HAP-1 (cell line): ENCODE results near the gene MRPL30.
"Not testable (repeated sequence)": the region's sequence is repeated elsewhere in the genome, so short reads cannot be mapped to it uniquely, and the experiment has no call there.

Experiments used
- DNase-seq, 2 experiments: peaks; one replicate each; pipeline ENCODE4 v3.0.0-alpha.2; 2016 to 2020; ENCODE audit warnings: low spot score in 2 of 2
- H3K27me3 ChIP-seq: fragments of 250-450 bp; sonication (Bioruptor Pico); 2 replicates; pipeline ENCODE4 v1.5.1; 2020; ENCODE audit warnings: low read depth, mild to moderate bottlenecking, moderate library complexity
- H3K36me3 ChIP-seq: fragments of 250-450 bp; sonication (Bioruptor Pico); replicated peaks from 2 replicates; pipeline ENCODE4 v1.5.1; 2020; ENCODE audit warnings: mild to moderate bottlenecking
- H3K4me1 ChIP-seq: fragments of 250-450 bp; sonication (Bioruptor Pico); 2 replicates; pipeline ENCODE4 v1.5.1; 2020; ENCODE audit warnings: mild to moderate bottlenecking
- H3K4me3 ChIP-seq: fragments of 250-450 bp; sonication (Bioruptor Pico); 2 replicates; pipeline ENCODE4 v1.5.1; 2020; ENCODE audit warnings: mild to moderate bottlenecking, moderate library complexity
- H3K9me3 ChIP-seq: fragments of 250-450 bp; sonication (Bioruptor Pico); 2 replicates; pipeline ENCODE4 v1.5.1; 2020; ENCODE audit warnings: mild to moderate bottlenecking, moderate library complexity
- in situ Hi-C: fragments of 300-500 bp; cut with MboI; formaldehyde crosslinking; loops from 3 replicates; pipeline ENCODE4 v1.14.3; 2020; ENCODE audit warnings: low sequenced_read_pairs, inconsistent platforms, mixed read lengths

Gene MRPL30

GRCh38 chr2:99200076-99200800 is 19.3 kb downstream of the MRPL30 start:
- Histone ChIP-seq H3K9me3 (no peaks in the 10 kb centered on the region), H3K4me3 (no peak overlapping the region), H3K36me3 (peaks cover 42% of the 10 kb centered on the region), H3K27me3 (no peaks in the 10 kb centered on the region), H3K4me1 (no peaks in the 10 kb centered on the region)
- no peak for DNase-seq
- in situ Hi-C loops: no loop called here

GRCh38 chr2:99201959-99202678 is 21.1 kb downstream of the MRPL30 start:
- no peak overlapping the region for H3K4me3 ChIP-seq
- in situ Hi-C loops: no loop called here
- H3K9me3 ChIP-seq: no peaks in the 10 kb centered on the region
- no peaks in the 10 kb centered on the region for H3K27me3 ChIP-seq
- peaks cover 25% of the 10 kb centered on the region for H3K36me3 ChIP-seq
- no peak for DNase-seq
- H3K4me1 ChIP-seq: no peaks in the 10 kb centered on the region

GRCh38 chr2:99205491-99205890 is 24.5 kb downstream of the MRPL30 start:
- H3K36me3 ChIP-seq: peaks cover 8% of the 10 kb centered on the region; the same call in 1 of the 2 replicates
- no peaks in the 10 kb centered on the region for H3K27me3 ChIP-seq
- in situ Hi-C loops: no loop called here
- no peak overlapping the region for H3K4me3 ChIP-seq
- DNase-seq: no peak
- H3K9me3 ChIP-seq: no peaks in the 10 kb centered on the region
- H3K4me1 ChIP-seq: no peaks in the 10 kb centered on the region

DNA sequence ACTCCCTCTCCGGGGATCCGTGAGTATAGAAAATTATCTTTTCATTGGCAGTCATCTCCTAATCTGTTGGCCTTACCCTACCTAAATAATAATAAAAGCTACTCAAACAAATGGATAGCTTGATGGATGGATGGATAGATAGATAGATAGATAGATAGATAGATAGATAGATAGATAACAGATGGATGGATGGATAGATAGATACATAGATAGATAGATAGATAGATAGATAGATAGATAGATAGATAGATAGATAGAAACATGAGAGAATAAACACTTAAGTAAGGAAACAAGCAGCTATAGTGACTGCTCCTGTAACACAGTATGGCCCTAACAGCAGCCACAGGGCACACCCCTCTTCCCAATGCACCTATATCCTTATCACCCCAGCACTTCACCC is 35.1 kb downstream of the MRPL30 start:
- H3K4me3 ChIP-seq: no peak overlapping the region
- H3K4me1 ChIP-seq: no peaks in the 10 kb centered on the region
- DNase-seq: no peak
- no peaks in the 10 kb centered on the region for H3K27me3 ChIP-seq
- H3K9me3 ChIP-seq: no peaks in the 10 kb centered on the region
- in situ Hi-C loops: no loop called here
- H3K36me3 ChIP-seq: no peaks in the 10 kb centered on the region

GRCh38 chr2:99217929-99218501 is 37.0 kb downstream of the MRPL30 start:
- no peak for DNase-seq
- in situ Hi-C loops: no loop called here
- Histone ChIP-seq H3K36me3 (no peaks in the 10 kb centered on the region), H3K4me3 (no peak overlapping the region), H3K4me1 (no peaks in the 10 kb centered on the region), H3K9me3 (no peaks in the 10 kb centered on the region), H3K27me3 (no peaks in the 10 kb centered on the region)

DNA sequence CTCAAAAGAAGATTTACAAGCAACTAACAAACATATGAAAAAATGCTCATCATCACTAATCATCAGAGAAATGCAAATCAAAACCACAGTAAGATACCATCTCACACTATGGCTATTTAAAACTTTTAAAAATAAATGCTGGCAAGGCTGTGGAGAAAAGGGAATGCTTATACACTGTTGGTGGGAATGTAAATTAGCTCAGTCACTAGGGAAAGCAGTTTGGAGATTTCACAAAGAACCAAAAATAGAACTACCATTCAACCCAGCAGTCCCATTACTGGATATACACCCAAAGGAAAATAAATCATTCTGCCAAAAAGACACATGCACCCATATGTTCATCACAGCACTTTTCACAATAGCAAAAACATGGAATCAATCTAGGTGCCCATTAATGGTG is 52.2 kb downstream of the MRPL30 start:
- H3K4me1 ChIP-seq, H3K36me3 ChIP-seq, DNase-seq, in situ Hi-C loops, H3K27me3 ChIP-seq, H3K4me3 ChIP-seq, H3K9me3 ChIP-seq: not testable (repeated sequence)

GRCh38 chr2:99238599-99238998 is 57.6 kb downstream of the MRPL30 start:
- Histone ChIP-seq H3K9me3 (no peaks in the 10 kb centered on the region), H3K4me3 (no peak overlapping the region), H3K27me3 (no peaks in the 10 kb centered on the region), H3K4me1 (no peaks in the 10 kb centered on the region), H3K36me3 (no peaks in the 10 kb centered on the region)
- in situ Hi-C loops: no loop called here
- DNase-seq: no peak

- no peaks in the 10 kb centered on the region for H3K27me3 ChIP-seq
- in situ Hi-C loops: no loop called here
- H3K4me3 ChIP-seq: no peak overlapping the region
- no peak for DNase-seq
- no peaks in the 10 kb centered on the region for H3K4me1 ChIP-seq
- no peaks in the 10 kb centered on the region for H3K9me3 ChIP-seq
- H3K36me3 ChIP-seq: no peaks in the 10 kb centered on the region
These were observed 59.4 kb downstream of the MRPL30 start for GRCh38 chr2:99240431-99240830.

GRCh38 chr2:99242151-99242550 is 61.2 kb downstream of the MRPL30 start:
- Histone ChIP-seq H3K36me3 (no peaks in the 10 kb centered on the region), H3K27me3 (no peaks in the 10 kb centered on the region), H3K4me3 (no peak overlapping the region), H3K9me3 (no peaks in the 10 kb centered on the region), H3K4me1 (no peaks in the 10 kb centered on the region)
- no peak for DNase-seq
- in situ Hi-C loops: no loop called here
